RWPE2 (cell line): ENCODE results near the gene CDRT4.

Experiments used
- ATAC-seq: fragments of 200-7000 bp; cut with Tn5 transposase; 3 replicates; pipeline ENCODE4 v1.9.1; 2021; ENCODE audit warnings: low read depth
- DNase-seq: peaks from one replicate; pipeline ENCODE4 v3.0.0-alpha.2; 2020; ENCODE audit warnings: low spot score
- H3K27ac ChIP-seq: fragments of 450-650 bp; 2 replicates; pipeline ENCODE4 v1.5.1; 2017; ENCODE audit warnings: mild to moderate bottlenecking; ENCODE audit not compliant: poor library complexity, severe bottlenecking
- H3K27me3 ChIP-seq: fragments of 250-450 bp; sonication (Bioruptor Pico); 2 replicates; pipeline ENCODE4 v1.5.1; 2021; ENCODE audit warnings: mild to moderate bottlenecking, moderate library complexity; ENCODE audit not compliant: insufficient read depth, poor library complexity, severe bottlenecking
- H3K36me3 ChIP-seq: fragments of 250-450 bp; sonication (Bioruptor Pico); 2 replicates; pipeline ENCODE4 v1.5.1; 2020; ENCODE audit warnings: low read depth, mild to moderate bottlenecking, moderate library complexity
- H3K4me1 ChIP-seq: fragments of 250-450 bp; sonication (Bioruptor Pico); 2 replicates; pipeline ENCODE4 v1.5.1; 2021; ENCODE audit warnings: mild to moderate bottlenecking, moderate library complexity; ENCODE audit not compliant: insufficient read depth, poor library complexity, severe bottlenecking
- H3K4me3 ChIP-seq: fragments of 250-450 bp; sonication (Bioruptor Pico); 2 replicates; pipeline ENCODE4 v1.5.1; 2021; ENCODE audit warnings: mild to moderate bottlenecking, moderate library complexity; ENCODE audit not compliant: severe bottlenecking
- H3K9me3 ChIP-seq: fragments of 250-450 bp; sonication (Bioruptor Pico); 2 replicates; pipeline ENCODE4 v1.5.1; 2021; ENCODE audit warnings: mild to moderate bottlenecking, moderate library complexity; ENCODE audit not compliant: severe bottlenecking
- TF ChIP-seq, protein P1 (sequence below): fragments of 450-650 bp; IDR thresholded peaks from one replicate; pipeline ENCODE4 v1.5.1; 2017; ENCODE audit warnings: mild to moderate bottlenecking, moderate library complexity; ENCODE audit not compliant: poor library complexity, severe bottlenecking

The CDRT4 gene

DNA sequence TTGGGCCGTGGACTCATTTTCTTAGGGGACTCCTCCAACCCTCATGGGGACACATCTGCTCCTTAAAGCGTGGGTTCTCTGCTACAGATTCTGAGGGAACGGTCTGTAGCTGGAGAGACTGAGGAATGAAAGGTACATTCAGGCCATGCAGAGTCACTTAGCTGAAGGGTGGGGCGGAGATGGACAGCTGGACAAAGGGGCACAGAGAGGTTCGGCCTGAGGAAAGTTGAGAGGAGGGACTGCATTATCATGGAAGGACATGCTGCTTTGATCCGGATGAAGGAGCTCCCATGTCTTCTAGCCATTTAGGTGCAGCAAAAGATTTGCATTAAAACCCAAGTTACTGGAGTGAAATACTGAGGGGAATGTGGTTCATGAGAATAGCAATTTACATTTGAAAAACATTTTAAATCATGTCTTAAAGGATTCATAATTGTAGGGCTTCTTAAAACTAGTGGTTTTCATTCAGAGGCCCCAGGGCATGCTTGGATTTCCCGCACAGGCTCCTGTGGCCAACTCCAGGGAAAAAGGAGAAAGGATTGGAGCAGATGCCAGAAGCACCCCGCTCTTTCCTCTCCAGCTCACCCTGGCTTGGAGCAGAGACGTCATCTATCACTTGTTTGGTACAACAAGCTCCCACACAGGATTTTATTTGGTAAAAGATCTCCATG, 54.2 kb downstream of the CDRT4 start:
- ATAC-seq (no peak), DNase-seq (no peak)
- Histone ChIP-seq H3K36me3 (no peaks in the 10 kb centered on the region), H3K27ac (no peak overlapping the region), H3K4me1 (peaks cover 5% of the 10 kb centered on the region), H3K9me3 (no peaks in the 10 kb centered on the region), H3K4me3 (no peak overlapping the region), H3K27me3 (no peaks in the 10 kb centered on the region)
- TF ChIP-seq, protein P1, sequence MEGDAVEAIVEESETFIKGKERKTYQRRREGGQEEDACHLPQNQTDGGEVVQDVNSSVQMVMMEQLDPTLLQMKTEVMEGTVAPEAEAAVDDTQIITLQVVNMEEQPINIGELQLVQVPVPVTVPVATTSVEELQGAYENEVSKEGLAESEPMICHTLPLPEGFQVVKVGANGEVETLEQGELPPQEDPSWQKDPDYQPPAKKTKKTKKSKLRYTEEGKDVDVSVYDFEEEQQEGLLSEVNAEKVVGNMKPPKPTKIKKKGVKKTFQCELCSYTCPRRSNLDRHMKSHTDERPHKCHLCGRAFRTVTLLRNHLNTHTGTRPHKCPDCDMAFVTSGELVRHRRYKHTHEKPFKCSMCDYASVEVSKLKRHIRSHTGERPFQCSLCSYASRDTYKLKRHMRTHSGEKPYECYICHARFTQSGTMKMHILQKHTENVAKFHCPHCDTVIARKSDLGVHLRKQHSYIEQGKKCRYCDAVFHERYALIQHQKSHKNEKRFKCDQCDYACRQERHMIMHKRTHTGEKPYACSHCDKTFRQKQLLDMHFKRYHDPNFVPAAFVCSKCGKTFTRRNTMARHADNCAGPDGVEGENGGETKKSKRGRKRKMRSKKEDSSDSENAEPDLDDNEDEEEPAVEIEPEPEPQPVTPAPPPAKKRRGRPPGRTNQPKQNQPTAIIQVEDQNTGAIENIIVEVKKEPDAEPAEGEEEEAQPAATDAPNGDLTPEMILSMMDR = no peak

DNA sequence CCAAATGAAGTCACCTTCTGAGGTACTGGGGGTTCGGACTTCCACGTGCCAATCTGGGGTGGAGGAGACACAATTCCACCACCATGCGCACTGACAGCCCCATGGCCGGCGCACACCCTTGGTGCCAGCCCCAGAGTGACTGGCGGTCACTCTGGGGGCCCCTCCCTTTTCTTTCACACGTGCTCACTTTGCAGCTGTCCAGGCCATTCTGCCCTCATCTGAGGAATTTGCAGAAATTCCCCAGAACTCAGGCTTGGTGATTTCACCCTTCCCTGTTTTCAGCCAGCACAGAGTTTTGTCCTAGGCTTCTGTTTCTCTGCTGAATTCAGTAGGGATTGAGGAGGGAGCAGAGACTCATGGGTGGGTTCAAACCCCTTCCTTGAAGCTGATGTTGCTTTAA, 54.8 kb downstream of the CDRT4 start:
- Histone ChIP-seq H3K36me3 (no peaks in the 10 kb centered on the region), H3K4me1 (peaks cover 5% of the 10 kb centered on the region), H3K4me3 (no peak overlapping the region), H3K27ac (no peak overlapping the region), H3K9me3 (no peaks in the 10 kb centered on the region), H3K27me3 (no peaks in the 10 kb centered on the region)
- TF ChIP-seq, protein P1 = no peak
- no peak for ATAC-seq
- no peak for DNase-seq

DNA sequence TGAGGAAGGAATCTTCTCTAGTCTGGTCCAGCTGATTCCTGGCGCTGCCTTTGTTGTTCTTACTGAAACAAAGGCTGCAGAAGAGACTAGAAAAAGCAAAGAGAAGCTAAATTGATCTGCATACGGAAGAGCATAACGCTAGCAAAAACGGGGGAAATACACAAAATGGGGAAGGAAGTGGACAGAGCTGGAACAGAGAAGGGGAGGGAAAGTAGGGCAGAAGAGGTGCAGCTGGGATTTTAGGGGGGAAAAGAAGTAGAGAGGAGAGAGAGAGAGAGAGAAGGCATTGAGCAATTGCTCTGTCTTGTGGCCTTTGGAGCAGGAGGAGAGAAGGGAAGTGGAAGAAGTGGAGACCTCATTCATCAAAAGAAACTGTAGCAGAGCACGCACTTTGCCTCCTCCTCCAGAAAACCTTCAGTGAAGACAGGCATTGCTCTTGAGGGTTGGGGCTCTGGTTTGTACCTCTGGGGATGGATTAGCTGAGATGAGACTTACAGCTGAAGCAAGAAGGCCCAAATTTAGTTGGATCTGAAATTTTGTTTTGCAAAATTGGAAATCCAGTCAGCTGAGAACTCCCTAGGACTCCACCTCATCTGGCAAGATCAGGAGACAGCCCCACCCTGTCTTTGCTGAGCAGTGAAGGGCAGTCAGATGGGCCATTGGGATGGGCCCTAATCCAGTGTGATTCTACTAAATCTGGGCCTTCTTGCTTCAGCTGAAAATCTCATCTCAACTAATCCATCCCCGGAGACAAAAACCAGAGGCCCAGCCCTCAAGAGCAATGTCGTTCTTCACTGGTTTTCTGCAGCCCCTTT, 55.8 kb downstream of the CDRT4 start:
- Histone ChIP-seq H3K4me3 (no peak overlapping the region), H3K36me3 (no peaks in the 10 kb centered on the region), H3K27me3 (no peaks in the 10 kb centered on the region), H3K9me3 (no peaks in the 10 kb centered on the region), H3K4me1 (peaks cover 5% of the 10 kb centered on the region), H3K27ac (no peak overlapping the region)
- ATAC-seq (no peak), DNase-seq (no peak)
- TF ChIP-seq, protein P1 = no peak

DNA sequence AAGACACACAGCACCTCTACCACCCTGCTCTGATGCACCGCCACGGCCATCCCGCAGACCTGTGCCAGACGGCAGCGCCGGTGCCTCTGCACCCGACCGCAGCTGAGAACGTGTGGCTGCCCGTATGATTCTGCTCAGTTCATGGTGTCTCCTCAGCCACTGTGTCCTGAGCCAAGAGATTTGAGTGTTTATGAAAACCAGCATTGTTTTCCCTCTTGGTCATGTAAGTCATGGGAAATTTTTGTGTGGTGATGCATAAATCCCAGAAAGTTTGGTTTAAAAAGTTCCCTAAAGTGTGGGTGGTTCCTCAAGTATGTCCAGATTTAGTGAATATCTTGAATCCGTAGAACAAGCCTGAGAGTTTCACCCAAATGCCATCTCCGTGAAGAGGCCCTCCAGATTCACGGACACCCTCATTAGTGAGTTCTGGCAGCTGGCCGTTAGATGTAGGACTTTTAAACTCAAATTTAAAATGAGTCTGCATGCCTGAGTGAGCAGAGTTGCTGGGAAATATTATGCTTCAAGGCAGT, 57.6 kb downstream of the CDRT4 start:
- ATAC-seq (peak; percentile 86), DNase-seq (no peak)
- Histone ChIP-seq H3K4me3 (no peak overlapping the region), H3K36me3 (no peaks in the 10 kb centered on the region), H3K27ac (no peak overlapping the region), H3K27me3 (no peaks in the 10 kb centered on the region), H3K9me3 (no peaks in the 10 kb centered on the region), H3K4me1 (peaks cover 5% of the 10 kb centered on the region)
- TF ChIP-seq, protein P1 = no peak
